Liver (tissue), 9 donors: ENCODE data around the gene COPS8. TPM values are rescaled to one million over a fixed set of nuclear protein-coding genes. Genes with fewer than 3 reads are reported as not detected.
A peak's percentile ranks its signal among the peaks of the same experiment; 100 is the strongest.

Source experiments
- DNase-seq: peaks from one replicate; pipeline ENCODE4 v3.0.0-alpha.2; 2017; ENCODE audit warnings: low spot score
- H3K27ac ChIP-seq, 2 donors: one replicate each; pipeline ENCODE4 v1.7.0; 2013; ENCODE audit warnings: inconsistent platforms in 2 of 2, low read length in 2 of 2, control low read depth in 1 of 2, low read depth in 1 of 2, mild to moderate bottlenecking in 1 of 2
- H3K27me3 ChIP-seq, 4 donors: one replicate each; pipeline versions ENCODE4 v1.6.1 to v1.7.0; 2013; ENCODE audit warnings: low read length in 3 of 4, inconsistent platforms in 1 of 4, mild to moderate bottlenecking in 1 of 4, moderate library complexity in 1 of 4; ENCODE audit not compliant: control insufficient read depth in 4 of 4, insufficient read depth in 4 of 4
- H3K36me3 ChIP-seq, 4 donors: one replicate each; pipeline versions ENCODE4 v1.6.1 to v1.7.0; 2013; ENCODE audit warnings: low read length in 3 of 4, mild to moderate bottlenecking in 3 of 4, low read depth in 1 of 4, moderate library complexity in 1 of 4; ENCODE audit not compliant: control insufficient read depth in 4 of 4, insufficient read depth in 3 of 4
- H3K4me1 ChIP-seq, 4 donors: one replicate each; pipeline versions ENCODE4 v1.6.1 to v1.7.0; 2013; ENCODE audit warnings: low read length in 3 of 4, mild to moderate bottlenecking in 3 of 4, moderate library complexity in 1 of 4; ENCODE audit not compliant: control insufficient read depth in 4 of 4, insufficient read depth in 4 of 4
- H3K4me3 ChIP-seq, 3 donors: one replicate each; pipeline versions ENCODE4 v1.6.1 to v1.7.0; 2013; ENCODE audit warnings: low read length in 3 of 3, control low read depth in 1 of 3, low read depth in 1 of 3, mild to moderate bottlenecking in 1 of 3
- H3K9ac ChIP-seq, 2 donors: one replicate each; pipeline ENCODE4 v1.7.0; 2013; ENCODE audit warnings: low read length in 2 of 2, mild to moderate bottlenecking in 2 of 2, moderate library complexity in 2 of 2, control low read depth in 1 of 2, low read depth in 1 of 2
- H3K9me3 ChIP-seq, 4 donors: one replicate each; pipeline versions ENCODE4 v1.6.1 to v1.7.0; 2013; ENCODE audit warnings: low read length in 3 of 4; ENCODE audit not compliant: control insufficient read depth in 4 of 4
- ATF3 ChIP-seq: IDR thresholded peaks from 2 replicates; pipeline ENCODE4 v1.6.1; 2016; ENCODE audit warnings: antibody characterized with exemption
- CTCF ChIP-seq: fragments of 150-350 bp; IDR thresholded peaks from 2 replicates; pipeline ENCODE4 v1.5.1; 2017; ENCODE audit warnings: improper control_type of control experiment, low read depth, low read length; ENCODE audit not compliant: missing input control
- EGR1 ChIP-seq, 2 donors: IDR thresholded peaks; 2 replicates each; pipeline ENCODE4 v1.6.1; 2016 to 2018; ENCODE audit warnings: antibody characterized with exemption in 2 of 2, low read depth in 2 of 2
- FOXA1 ChIP-seq: IDR thresholded peaks from 2 replicates; pipeline ENCODE4 v1.6.1; 2016; ENCODE audit warnings: antibody characterized with exemption
- FOXA2 ChIP-seq: IDR thresholded peaks from 2 replicates; pipeline ENCODE4 v1.6.1; 2016; ENCODE audit warnings: antibody characterized with exemption
- GABPA ChIP-seq, 2 donors: IDR thresholded peaks in 1 of 2; conservative IDR thresholded peaks in 1 of 2; 2 replicates each; pipeline ENCODE4 v1.6.1; 2016; ENCODE audit warnings: antibody characterized with exemption in 2 of 2, mild to moderate bottlenecking in 1 of 2, moderate library complexity in 1 of 2
- HNF4A ChIP-seq, 2 donors: conservative IDR thresholded peaks; 2 replicates each; pipeline ENCODE4 v1.6.1; 2016; ENCODE audit warnings: antibody characterized with exemption in 2 of 2, mild to moderate bottlenecking in 2 of 2
- HNF4G ChIP-seq: IDR thresholded peaks from 2 replicates; pipeline ENCODE4 v1.6.1; 2016; ENCODE audit warnings: antibody characterized with exemption
- MAX ChIP-seq: IDR thresholded peaks from 2 replicates; pipeline ENCODE4 v1.6.1; 2016; ENCODE audit warnings: antibody characterized with exemption
- NR2F2 ChIP-seq: IDR thresholded peaks from 2 replicates; pipeline ENCODE4 v1.6.1; 2016; ENCODE audit warnings: antibody characterized with exemption
- RAD21 ChIP-seq, 2 donors: IDR thresholded peaks; 2 replicates each; pipeline ENCODE4 v1.6.1; 2016; ENCODE audit warnings: antibody characterized with exemption in 2 of 2, mild to moderate bottlenecking in 2 of 2
- REST ChIP-seq: IDR thresholded peaks from 2 replicates; pipeline ENCODE4 v1.6.1; 2016; ENCODE audit warnings: antibody characterized with exemption, mild to moderate bottlenecking
- RXRA ChIP-seq, 2 donors: IDR thresholded peaks; 2 replicates each; pipeline ENCODE4 v1.6.1; 2017 to 2018; ENCODE audit warnings: antibody characterized with exemption in 2 of 2, mild to moderate bottlenecking in 1 of 2
- SP1 ChIP-seq: IDR thresholded peaks from 2 replicates; pipeline ENCODE4 v1.6.1; 2018; ENCODE audit warnings: antibody characterized with exemption, mild to moderate bottlenecking
- TAF1 ChIP-seq: conservative IDR thresholded peaks from 2 replicates; pipeline ENCODE4 v1.6.1; 2016; ENCODE audit warnings: antibody characterized with exemption, mild to moderate bottlenecking
- YY1 ChIP-seq: IDR thresholded peaks from 2 replicates; pipeline ENCODE4 v1.6.1; 2016; ENCODE audit warnings: antibody characterized with exemption, mild to moderate bottlenecking
- ZBTB33 ChIP-seq: IDR thresholded peaks from 2 replicates; pipeline ENCODE4 v1.6.1; 2016; ENCODE audit warnings: antibody characterized with exemption
- WGBS: extraction: QIAGEN DNeasy Blood & Tissue Kit; methylation state at CpG from one replicate; pipeline ENCODE4 v1.1.7; 2013; 5-methylcytosine and 5-hydroxymethylcytosine counted together
- polyA plus RNA-seq, 2 donors: library from polyadenylated mRNA; stranded (reverse) in 1 of 2; unstranded in 1 of 2; fragments of 200-250 nt in 1 of 2; fragments of >200 nt in 1 of 2; fragmentation: Nextera tagmentation in 1 of 2; extraction: Ambion mirVana in 1 of 2; gene quantifications; one replicate each; pipeline versions ENCODE4 v1.2.1 to v1.2.3, GENCODE V29; 2013 to 2015
- total RNA-seq, 2 donors: library from RNA; depleted of rRNA; stranded (reverse); fragments of >200 nt; gene quantifications; one replicate each; pipeline ENCODE4 v1.2.3, GENCODE V29; 2014
- donor health status: healthy.
- donor health status: healthy.
- donor health status: healthy.
- donor health status: healthy.
- donor health status: healthy.

COPS8 gene
- total and polyA plus RNA-seq, 4 donors: 19.1 to 32.9 (median 20.1) TPM

- no peak overlapping the region for H3K4me3 ChIP-seq
- peak; percentile 9 for DNase-seq
- H3K36me3 ChIP-seq: no peaks in the 10 kb centered on the region
- H3K4me1 ChIP-seq: no peaks in the 10 kb centered on the region
- H3K9me3 ChIP-seq: peaks cover 2 to 4% (median 3%) of the 10 kb centered on the region in 4 donors
- H3K9ac ChIP-seq: no peak overlapping the region
- no peak overlapping the region for H3K27ac ChIP-seq
- H3K27me3 ChIP-seq: no peaks in the 10 kb centered on the region
- 88% methylated on average over 4 of the region's 4 CpGs for WGBS
- TF ChIP-seq RXRA (IDR thresholded peaks at IDR 0.05): no peak
- no peak for TF ChIP-seq CTCF
- TF ChIP-seq MAX: no peak
- no peak for TF ChIP-seq HNF4G
- no peak for TF ChIP-seq ZBTB33
- TF ChIP-seq REST: no peak
- TF ChIP-seq FOXA1: no peak
- no peak for TF ChIP-seq NR2F2
- TF ChIP-seq GABPA (IDR thresholded peaks at IDR 0.05 in 1 of 2, conservative IDR thresholded peaks at IDR 0.05 in 1 of 2): no peak
- TF ChIP-seq HNF4A (conservative IDR thresholded peaks at IDR 0.05): no peak
- no peak for TF ChIP-seq EGR1 (IDR thresholded peaks at IDR 0.05; ENCODE audit: low read depth in 2 of 2)
- TF ChIP-seq FOXA2: no peak
Measured at GRCh38 chr2:237141571-237142051, 55.9 kb downstream of the COPS8 start.

GRCh38 chr2:237143118-237143517 is 57.4 kb downstream of the COPS8 start:
- 68% methylated on average over 2 of the region's 2 CpGs for WGBS
- DNase-seq: peak; percentile 4
- TF ChIP-seq TAF1 (no peak), YY1 (no peak), FOXA2 (no peak), ATF3 (no peak), HNF4G (no peak), REST (no peak), MAX (no peak), FOXA1 (no peak), RAD21 (IDR thresholded peaks at IDR 0.05) (no peak), RXRA (IDR thresholded peaks at IDR 0.05) (no peak), SP1 (no peak), CTCF (no peak)

More at GRCh38 chr2:237143118-237143517, 57.4 kb downstream of the COPS8 start:
- Histone ChIP-seq H3K4me3 (no peak overlapping the region), H3K27ac (no peak overlapping the region), H3K9ac (no peak overlapping the region), H3K9me3 (peaks cover 2 to 12% (median 5%) of the 10 kb centered on the region in 4 donors), H3K4me1 (no peaks in the 10 kb centered on the region), H3K36me3 (no peaks in the 10 kb centered on the region), H3K27me3 (no peaks in the 10 kb centered on the region)
